ENCODE data around the gene MYO1D.
"Not testable (repeated sequence)": the region's sequence is repeated elsewhere in the genome, so short reads cannot be mapped to it uniquely, and the experiment has no call there.

Gene MYO1D

DNA sequence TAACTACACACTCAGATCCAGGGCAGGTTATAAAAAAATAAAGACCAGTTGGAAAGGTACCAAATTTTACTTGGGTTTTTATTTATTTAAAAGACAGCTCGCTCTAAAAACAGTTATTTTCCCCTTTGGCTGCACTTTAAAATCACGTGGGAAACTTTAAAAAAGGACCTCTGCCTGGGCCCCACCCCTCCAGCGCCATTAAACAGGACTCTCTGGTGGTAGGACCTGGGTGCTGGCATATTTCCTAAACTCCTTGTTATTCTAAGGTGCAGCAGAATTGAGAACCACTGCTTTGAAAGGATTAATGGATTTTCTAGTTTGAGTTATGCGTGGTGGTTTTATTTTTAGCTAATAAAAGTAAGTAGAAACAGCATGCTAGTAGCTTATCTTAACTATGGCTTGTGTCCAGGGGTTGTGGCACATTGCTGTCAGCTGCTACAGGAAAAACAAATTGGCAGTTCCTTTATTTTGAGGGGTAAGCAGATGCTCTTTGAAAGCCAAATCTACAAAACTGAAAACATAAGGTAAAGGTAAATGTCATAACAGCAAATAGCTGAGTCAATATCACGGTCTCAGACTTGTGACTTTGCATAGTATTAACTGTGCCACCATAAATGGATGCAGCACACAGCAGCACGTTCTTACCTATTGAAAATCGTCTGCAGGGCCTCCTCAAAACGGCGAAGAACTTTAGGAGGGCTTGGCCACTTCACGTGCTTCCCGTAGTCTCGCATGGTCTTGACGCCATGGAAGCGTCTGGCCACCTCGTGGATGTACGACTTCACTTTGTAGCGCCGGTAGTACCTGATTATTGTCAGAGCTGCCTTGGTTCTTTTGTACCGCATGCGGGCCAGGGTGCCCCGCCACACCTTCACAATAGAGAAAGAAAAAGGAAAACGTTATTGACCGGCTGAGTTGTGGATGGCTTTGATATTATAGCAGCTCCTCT, 218.2 kb downstream of the MYO1D start:
- no peak for DNase-seq (ENCODE audit: low read depth, low spot score)
- TF ChIP-seq, protein P1, sequence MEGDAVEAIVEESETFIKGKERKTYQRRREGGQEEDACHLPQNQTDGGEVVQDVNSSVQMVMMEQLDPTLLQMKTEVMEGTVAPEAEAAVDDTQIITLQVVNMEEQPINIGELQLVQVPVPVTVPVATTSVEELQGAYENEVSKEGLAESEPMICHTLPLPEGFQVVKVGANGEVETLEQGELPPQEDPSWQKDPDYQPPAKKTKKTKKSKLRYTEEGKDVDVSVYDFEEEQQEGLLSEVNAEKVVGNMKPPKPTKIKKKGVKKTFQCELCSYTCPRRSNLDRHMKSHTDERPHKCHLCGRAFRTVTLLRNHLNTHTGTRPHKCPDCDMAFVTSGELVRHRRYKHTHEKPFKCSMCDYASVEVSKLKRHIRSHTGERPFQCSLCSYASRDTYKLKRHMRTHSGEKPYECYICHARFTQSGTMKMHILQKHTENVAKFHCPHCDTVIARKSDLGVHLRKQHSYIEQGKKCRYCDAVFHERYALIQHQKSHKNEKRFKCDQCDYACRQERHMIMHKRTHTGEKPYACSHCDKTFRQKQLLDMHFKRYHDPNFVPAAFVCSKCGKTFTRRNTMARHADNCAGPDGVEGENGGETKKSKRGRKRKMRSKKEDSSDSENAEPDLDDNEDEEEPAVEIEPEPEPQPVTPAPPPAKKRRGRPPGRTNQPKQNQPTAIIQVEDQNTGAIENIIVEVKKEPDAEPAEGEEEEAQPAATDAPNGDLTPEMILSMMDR (IDR thresholded peaks at IDR 0.05; ENCODE audit: insufficient read depth, low read length, missing control alignments) = no peak
- ChIA-PET POLR2A (interaction anchor here (0.6 kb wide), 1 partner anchor 1123 kb away, joined by 4 read pairs; no protein-coding TSS in a partner anchor), CTCF (interaction anchor here (0.7 to 3.4 kb wide), 30 partner anchors 9 to 210 kb away, joined by 3 to 44 read pairs (median 4); partner anchors contain the start of gene CDK5R1)
- no peak overlapping the region for H3K4me3 ChIP-seq (ENCODE audit: low read depth, low read length)

DNA sequence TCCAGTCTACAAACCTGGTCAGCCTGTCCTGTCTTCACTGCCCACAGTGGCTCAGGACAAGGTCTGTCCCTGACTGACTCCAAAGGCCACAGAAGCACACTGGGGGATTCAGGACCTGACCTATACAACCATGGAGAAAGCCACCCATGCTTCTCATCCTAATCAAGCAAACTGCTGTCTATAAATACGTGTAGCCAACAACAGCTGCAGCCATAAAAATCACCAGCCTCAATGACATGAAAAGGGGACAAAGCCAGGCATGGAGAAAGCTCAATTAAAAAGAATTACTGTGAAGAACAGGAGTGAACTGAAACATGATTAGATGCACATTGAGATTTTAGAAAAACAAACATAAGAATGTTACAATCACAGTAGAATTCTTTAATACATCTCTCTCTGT, 220.0 kb downstream of the MYO1D start:
- POLR2A ChIA-PET = no interaction called here
- TF ChIP-seq, protein P1 (IDR thresholded peaks at IDR 0.05; ENCODE audit: insufficient read depth, low read length, missing control alignments) = no peak

DNA sequence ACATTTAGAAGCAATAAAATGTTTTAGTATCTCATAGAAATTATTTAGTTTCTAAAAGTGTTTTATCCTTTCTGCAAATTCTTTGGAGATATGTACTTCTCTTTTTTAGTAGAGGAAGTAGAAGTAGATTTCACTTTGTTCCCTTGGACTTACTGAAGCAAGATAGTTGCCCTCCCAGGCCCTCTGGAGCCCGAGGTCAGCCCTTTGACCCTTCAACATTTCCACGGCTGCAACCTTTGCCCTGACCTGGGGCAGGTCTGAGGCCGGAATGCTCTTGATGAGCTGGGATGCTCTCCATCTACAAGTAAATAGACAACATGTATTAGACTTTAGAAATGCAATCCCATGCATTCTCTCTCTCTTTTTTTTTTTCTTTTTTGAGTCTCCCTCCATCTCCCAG, 222.6 kb downstream of the MYO1D start:
- H3K4me3 ChIP-seq (ENCODE audit: low read depth, low read length) = no peak overlapping the region
- ChIA-PET POLR2A (no interaction called here), CTCF (no interaction called here)
- TF ChIP-seq, protein P1 (IDR thresholded peaks at IDR 0.05; ENCODE audit: insufficient read depth, low read length, missing control alignments) = no peak
- DNase-seq (ENCODE audit: low read depth, low spot score) = no peak

More for the DNA sequence above, 220.0 kb downstream of the MYO1D start:
- CTCF ChIA-PET = interaction anchor here (1.6 to 3.4 kb wide), 2 partner anchors 9 to 13 kb away, joined by 4 to 44 read pairs; no protein-coding TSS in a partner anchor
- DNase-seq (ENCODE audit: low read depth, low spot score) = no peak
- H3K4me3 ChIP-seq (ENCODE audit: low read depth, low read length) = no peak overlapping the region

DNA sequence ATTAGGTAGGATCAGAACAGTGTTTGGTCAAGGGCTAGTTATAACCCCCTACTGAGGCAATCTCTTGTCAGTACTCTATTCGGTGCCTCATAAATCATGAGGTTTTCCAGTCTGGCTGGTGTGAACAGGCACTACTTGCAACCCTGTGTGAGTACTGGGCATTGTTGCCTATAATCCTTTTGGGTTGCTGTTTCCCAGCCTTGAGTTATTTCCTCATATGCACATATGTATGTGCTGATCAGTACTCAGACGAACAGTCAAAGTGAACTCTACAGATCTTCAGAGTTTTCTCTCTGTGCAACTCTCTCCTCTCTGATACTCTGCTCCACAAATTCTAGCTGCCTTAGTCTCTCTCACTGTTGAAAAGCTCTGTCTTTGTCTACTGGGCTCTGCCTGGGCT, 225.8 kb downstream of the MYO1D start:
- TF ChIP-seq, protein P1 (IDR thresholded peaks at IDR 0.05; ENCODE audit: insufficient read depth, low read length, missing control alignments) = no peak
- no peak overlapping the region for H3K4me3 ChIP-seq (ENCODE audit: low read depth, low read length)
- POLR2A ChIA-PET = no interaction called here
- no peak for DNase-seq (ENCODE audit: low read depth, low spot score)
- CTCF ChIA-PET = interaction anchor here (6.2 kb wide), 1 partner anchor 7 kb away, joined by 44 read pairs; no protein-coding TSS in a partner anchor

DNA sequence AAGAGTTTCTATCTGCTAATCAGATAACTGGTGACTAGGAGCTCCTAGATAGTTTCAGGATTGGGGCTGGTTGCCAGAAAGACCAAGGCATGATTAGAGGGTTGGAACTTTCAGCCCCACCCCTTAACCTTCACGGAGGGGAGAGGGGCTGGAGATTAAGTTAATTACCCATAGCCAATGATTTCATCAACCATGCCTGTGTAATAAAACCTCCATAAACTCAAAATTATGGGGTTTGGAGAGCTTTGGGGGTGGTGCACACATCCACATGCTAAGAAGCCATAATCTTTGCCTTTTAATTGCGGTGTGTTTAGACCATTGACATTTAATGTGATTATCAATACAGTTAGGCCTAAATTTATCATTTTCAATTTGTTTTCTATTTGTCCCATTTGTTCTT, 228.5 kb downstream of the MYO1D start:
- H3K4me3 ChIP-seq (ENCODE audit: low read depth, low read length) = no peak overlapping the region
- no peak for DNase-seq (ENCODE audit: low read depth, low spot score)
- CTCF ChIA-PET = interaction anchor here (6.2 kb wide), 1 partner anchor 10 kb away, joined by 44 read pairs; no protein-coding TSS in a partner anchor
- TF ChIP-seq, protein P1 (IDR thresholded peaks at IDR 0.05; ENCODE audit: insufficient read depth, low read length, missing control alignments) = no peak
- POLR2A ChIA-PET = no interaction called here

DNA sequence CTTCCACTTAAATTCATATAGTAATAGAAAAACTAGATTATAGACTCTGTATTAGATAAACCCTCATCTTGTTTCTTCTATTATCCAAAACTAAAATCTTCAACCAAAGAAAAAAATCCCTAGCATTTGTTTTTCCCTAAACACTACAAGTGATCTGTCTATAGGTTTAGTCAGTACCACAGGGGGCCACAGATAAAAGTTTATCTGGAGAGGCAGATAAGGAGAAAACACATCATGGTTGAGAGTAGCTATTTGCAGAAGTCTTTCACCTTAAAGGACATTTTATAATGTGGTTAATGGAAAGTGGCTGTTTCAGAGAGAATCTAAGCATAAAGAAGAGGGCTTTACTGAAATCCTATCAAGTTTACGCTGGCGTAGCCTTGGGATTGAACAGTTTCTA, 230.0 kb downstream of the MYO1D start:
- CTCF ChIA-PET = interaction anchor here (0.6 to 6.2 kb wide), 2 partner anchors 11 to 120 kb away, joined by 3 to 44 read pairs; no protein-coding TSS in a partner anchor
- TF ChIP-seq, protein P1 (IDR thresholded peaks at IDR 0.05; ENCODE audit: insufficient read depth, low read length, missing control alignments) = no peak

DNA sequence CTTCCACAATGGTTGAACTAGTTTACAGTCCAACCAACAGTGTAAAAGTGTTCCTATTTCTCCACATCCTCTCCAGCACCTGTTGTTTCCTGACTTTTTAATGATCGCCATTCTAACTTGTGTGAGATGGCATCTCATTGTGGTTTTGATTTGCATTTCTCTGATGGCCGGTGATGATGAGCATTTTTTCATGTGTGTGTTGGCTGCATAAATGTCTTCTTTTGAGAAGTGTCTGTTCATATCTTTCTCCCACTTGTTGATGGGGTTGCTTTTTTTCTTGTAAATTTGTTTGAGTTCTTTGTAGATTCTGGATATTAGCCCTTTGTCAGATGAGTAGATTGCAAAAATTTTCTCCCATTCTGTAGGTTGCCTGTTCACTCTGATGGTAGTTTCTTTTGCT, 235.4 kb downstream of the MYO1D start:
- POLR2A ChIA-PET; H3K4me3 ChIP-seq (ENCODE audit: low read depth, low read length); DNase-seq (ENCODE audit: low read depth, low spot score); CTCF ChIA-PET: not testable (repeated sequence)

More for the DNA sequence above, 230.0 kb downstream of the MYO1D start:
- POLR2A ChIA-PET = no interaction called here
- no peak overlapping the region for H3K4me3 ChIP-seq (ENCODE audit: low read depth, low read length)
- no peak for DNase-seq (ENCODE audit: low read depth, low spot score)

All from AG04449 (cell line).